ENCODE measurements around the gene KLHL1. TPM values are rescaled to one million over a fixed set of nuclear protein-coding genes. Genes with fewer than 3 reads are reported as not detected.

Gene KLHL1
- total RNA-seq, 4 donors from 2014 or later = not detected

DNA sequence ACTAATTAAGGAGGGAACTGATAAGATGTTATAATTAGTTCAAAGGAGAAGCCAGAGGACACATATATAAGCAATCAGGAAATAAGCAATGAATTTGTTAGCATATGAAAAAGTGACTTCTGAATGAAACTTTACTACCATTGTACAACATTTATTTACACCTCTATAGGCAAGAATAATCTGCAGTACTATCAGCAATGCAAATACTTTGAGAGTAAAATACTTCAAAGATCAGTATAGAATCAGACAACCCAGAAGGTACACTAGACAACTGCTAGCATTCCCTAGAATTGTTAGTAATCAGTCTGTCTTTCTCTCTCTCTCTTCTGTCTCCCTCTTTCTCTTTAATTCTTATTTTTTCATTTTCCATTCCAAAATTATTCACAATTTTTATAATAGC is 197.5 kb downstream of the KLHL1 start:
- DNase-seq (ENCODE audit: low spot score) = no peak
- TF ChIP-seq, protein P1, sequence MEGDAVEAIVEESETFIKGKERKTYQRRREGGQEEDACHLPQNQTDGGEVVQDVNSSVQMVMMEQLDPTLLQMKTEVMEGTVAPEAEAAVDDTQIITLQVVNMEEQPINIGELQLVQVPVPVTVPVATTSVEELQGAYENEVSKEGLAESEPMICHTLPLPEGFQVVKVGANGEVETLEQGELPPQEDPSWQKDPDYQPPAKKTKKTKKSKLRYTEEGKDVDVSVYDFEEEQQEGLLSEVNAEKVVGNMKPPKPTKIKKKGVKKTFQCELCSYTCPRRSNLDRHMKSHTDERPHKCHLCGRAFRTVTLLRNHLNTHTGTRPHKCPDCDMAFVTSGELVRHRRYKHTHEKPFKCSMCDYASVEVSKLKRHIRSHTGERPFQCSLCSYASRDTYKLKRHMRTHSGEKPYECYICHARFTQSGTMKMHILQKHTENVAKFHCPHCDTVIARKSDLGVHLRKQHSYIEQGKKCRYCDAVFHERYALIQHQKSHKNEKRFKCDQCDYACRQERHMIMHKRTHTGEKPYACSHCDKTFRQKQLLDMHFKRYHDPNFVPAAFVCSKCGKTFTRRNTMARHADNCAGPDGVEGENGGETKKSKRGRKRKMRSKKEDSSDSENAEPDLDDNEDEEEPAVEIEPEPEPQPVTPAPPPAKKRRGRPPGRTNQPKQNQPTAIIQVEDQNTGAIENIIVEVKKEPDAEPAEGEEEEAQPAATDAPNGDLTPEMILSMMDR (IDR thresholded peaks at IDR 0.05) = no peak
- ATAC-seq (ENCODE audit: low FRiP score) = no peak

DNA sequence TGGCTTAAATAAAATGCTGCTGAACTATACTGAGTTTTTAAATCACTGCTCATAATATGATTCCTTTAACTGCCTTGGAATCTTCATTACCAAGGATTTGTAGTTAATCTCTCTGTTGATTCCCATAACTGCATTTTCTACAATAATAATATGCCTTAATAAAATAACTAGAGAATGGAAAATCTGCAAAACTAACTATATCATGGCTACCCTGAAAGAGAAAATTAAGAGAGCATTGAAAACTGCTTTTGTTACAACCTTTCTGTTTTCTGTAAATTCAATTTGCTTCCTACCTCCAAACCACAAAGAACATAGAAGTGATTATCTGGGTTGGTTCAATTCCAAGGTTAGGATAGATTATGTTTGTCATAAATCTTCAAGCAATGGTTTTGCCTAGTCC is 203.5 kb downstream of the KLHL1 start:
- DNase-seq (ENCODE audit: low spot score) = no peak
- TF ChIP-seq, protein P1 (IDR thresholded peaks at IDR 0.05) = no peak
- ATAC-seq (ENCODE audit: low FRiP score) = no peak

DNA sequence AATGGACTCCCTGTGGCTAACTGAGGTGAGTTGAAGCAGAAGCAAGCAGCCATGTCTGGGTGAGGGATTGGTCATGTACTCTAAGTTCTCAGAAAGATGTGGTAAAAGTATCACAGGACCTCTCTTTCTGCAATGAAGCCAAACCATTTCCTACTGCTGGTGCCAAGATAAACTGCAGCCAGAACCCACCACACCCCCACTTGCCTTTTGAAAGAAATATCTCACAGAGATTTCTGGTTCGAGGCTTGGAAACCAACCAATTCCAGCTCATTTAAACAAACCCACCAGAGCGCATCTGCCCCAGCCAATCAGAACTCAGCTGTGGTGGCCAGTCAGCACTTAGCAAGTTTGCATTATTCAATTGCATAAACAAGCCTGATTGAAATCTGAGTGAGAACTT is 205.2 kb downstream of the KLHL1 start:
- TF ChIP-seq, protein P1 (IDR thresholded peaks at IDR 0.05) = no peak
- DNase-seq (ENCODE audit: low spot score) (no peak), ATAC-seq (ENCODE audit: low FRiP score) (no peak)

DNA sequence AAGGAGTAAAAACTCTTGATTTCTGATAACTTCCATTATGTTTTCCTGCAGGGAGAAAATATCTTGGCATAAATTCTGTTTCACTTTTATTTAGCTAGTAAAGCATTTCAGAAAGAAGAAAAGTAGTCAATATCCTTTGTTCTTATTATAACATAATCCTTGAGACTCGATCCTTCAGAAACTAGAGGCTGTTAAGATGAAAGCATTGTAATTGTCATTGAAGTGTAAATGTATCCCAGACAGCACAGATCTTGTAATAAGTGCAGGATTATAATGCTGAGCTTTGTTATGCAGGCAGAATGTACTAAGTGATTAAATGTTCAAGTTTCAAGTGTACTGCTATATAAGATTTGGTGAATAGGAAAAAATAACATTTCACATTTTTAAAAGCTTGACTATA is 225.8 kb downstream of the KLHL1 start:
- TF ChIP-seq, protein P1 (IDR thresholded peaks at IDR 0.05) = no peak
- ATAC-seq (ENCODE audit: low FRiP score) (no peak), DNase-seq (ENCODE audit: low spot score) (no peak)

DNA sequence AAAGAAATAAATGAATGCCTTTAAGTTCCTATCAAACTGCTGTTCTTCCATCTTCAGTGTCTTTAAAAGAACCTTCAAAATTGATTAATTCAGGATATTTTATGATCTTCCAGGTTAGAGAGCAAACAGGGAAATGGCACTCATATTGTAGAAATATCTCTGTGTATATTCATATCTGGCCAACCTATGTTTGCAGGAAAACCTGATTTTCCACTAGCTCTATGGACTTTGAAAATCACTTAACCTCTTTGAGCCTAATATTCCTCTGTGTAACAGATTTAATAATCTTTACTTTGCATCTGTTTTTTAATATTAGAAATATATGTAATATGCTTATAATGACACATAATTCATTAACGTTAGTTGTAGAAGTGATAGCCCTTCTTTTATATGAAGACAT is 228.3 kb downstream of the KLHL1 start:
- TF ChIP-seq, protein P1 (IDR thresholded peaks at IDR 0.05) = no peak
- ATAC-seq (ENCODE audit: low FRiP score) (no peak), DNase-seq (ENCODE audit: low spot score) (no peak)

DNA sequence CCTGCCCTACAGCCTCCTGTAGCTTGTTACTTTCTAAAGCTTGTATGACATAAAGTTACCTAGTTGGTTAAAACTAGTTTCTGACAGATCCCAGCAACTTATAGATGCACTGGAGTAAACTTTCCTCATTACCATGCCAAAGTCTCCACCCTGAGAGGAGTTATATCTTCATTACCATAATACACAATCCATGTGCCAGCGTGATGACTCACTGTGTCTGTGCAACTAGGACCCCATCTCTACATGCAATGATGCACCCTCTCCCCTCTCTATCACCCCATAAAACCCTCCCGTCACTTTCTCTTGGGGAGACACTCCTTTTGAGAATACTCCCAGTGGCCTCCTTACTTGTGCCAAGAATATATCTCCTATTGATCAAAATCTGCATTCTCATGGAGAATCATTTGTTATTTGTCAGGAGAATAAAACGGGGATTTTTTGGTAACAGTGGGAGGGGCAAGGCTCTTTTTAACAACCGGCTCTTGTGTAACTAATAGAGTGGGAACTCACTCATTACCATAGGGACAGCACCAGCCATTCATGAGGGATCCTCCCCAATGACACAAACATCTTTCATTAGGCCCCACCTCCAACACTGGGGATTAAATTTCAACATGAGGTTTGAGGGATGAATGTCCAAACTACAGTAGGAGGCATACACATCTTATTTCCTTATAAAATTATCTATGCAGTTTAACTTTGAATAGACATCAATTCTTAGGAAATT is 235.8 kb downstream of the KLHL1 start:
- TF ChIP-seq, protein P1 (IDR thresholded peaks at IDR 0.05) = no peak
- ATAC-seq (ENCODE audit: low FRiP score) (no peak), DNase-seq (ENCODE audit: low spot score) (no peak)

DNA sequence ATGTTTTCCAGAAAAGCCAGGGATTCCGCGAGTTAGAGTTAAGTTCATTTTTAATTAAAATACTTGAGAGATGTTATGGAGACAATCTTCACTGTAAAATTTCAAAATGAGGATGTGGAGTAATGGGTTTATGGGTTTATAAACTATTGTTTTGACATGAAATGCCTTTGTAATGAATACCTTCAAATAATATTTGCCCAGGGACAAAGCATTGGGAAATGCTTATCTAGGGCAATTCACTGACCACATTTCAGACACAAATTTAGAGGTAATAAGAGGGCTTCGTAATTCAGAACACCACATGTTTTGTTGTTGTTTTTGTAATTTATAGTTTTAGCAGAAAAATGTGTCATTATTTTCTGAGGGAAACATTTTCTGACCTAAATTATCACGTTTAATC is 241.7 kb downstream of the KLHL1 start:
- ATAC-seq (ENCODE audit: low FRiP score) (no peak), DNase-seq (ENCODE audit: low spot score) (no peak)
- TF ChIP-seq, protein P1 (IDR thresholded peaks at IDR 0.05) = no peak
